Stimulated activated CD8-positive, alpha-beta memory T cell treated with anti-CD3 and anti-CD28 coated beads, Interleukin-2, amount 100 ng/mL, for 1 hour (primary cell): Measurements from ENCODE around the gene SLC7A6.

ENCODE experiments used
- DNase-seq, 2 donors: peaks; one replicate each; pipeline ENCODE4 v3.0.0-alpha.2; 2020; ENCODE audit warnings: low read depth in 2 of 2

The SLC7A6 gene

DNA sequence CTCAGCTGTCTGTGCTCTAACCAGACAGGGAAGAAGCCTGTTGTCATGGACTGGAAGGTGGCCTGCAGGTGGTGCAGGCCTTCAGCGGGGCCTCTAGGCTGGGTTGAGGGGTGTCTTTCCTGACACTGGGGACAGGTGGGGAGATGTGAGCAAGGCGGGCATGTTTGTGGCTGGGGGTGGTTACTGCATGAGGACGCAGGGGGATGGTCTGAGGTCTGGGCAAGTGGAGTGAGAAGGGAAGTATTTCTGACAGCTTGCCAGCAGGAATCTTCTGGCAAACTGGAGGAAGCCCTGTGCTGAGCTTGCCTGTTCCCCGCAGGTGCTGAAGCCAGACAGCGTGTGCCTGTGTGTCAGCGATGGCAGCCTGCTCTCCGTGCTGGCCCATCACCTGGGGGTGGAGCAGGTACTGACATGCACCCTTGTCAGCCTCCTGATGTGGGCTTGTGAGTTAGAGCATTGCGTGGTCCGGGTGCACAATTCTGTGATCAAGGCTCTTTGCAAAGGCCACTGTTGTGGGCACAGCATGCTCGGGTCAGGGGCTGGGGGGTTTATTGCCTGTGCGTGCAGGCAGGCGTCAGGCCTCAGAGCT is 82.7 kb downstream of the SLC7A6 start:
- DNase-seq = no peak

DNA sequence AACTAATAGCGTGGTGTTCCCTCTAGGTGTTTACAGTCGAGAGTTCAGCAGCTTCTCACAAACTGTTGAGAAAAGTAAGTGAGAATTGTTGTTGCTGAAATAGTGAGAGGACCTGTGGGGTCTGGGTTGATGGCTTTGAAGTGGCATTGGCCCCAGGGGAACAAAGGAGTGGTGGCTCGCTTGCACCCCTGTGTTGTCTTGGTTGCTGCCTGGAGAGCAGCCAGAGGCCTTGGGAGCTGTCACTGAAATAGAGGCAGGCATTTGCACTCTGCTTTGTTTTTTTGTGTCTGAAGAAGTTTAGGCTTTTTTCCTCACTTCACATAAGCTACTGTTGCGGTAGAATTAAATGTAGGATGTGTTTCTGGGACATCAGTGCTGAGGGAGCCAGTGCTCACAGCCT is 83.3 kb downstream of the SLC7A6 start:
- no peak for DNase-seq

DNA sequence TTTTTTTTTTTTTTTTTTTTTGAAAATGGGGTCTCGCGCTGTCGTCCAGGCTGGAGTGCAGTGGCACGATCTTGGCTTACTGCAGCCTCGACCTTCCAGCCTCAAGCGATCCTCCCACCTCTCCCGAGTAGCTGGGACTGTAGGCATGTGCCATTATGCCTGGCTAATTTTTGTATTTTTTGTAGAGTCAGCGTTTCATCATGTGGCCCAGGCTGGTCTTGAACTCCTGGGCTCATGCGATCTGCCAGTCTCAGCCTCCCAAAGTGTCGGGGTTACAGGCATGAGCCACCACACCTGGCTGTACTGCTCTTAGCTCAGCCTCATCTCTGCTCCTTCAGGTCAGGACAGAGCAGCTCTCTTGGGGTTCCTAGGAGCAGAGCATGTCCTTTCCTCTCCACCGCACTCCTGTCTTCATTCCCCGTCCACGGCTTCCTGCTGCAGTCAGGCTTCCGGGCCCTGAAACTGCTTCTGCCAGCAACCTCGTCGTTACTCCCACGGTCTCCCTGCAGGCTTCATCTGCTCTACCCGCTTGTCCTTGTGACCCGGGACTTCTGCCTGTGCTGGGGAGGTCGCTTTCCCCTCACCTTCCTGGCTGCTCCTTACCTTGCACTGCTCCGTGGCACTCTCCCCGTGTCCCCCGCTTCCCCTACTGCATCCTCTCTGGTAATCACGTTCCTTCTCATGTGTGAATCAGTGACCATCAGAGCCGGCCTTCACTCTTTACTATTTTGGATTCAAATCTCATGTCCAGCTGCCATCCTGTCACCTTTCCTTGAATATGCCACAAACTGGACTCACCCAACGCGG is 84.5 kb downstream of the SLC7A6 start:
- DNase-seq = no peak

DNA sequence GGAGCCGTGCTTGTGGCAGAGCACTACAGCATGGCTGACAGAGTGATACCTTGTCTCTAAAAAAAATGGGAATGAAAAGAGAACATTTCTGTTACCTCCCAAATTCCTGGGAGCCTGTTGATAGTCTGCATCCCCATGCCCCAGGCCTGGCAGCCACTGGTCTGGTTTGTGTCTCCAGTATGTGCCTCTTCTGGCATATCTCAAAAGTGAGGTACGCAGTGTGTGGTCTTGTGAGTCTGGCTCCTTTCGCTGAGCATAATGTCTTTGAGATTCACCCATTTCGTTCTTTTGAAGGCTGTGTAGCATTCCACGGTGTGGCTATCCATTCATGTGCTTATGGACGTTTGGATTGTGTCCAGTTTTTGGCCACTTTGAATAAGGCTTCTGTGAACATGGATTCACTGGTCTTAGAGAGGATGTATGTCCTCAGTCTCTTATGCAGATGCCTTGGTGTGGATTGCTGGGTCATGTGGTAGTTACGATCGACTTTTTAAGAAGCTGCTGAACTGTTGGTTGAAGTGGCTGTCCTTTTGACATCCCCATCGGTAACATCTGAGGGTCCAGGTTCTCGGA is 85.6 kb downstream of the SLC7A6 start:
- no peak for DNase-seq

DNA sequence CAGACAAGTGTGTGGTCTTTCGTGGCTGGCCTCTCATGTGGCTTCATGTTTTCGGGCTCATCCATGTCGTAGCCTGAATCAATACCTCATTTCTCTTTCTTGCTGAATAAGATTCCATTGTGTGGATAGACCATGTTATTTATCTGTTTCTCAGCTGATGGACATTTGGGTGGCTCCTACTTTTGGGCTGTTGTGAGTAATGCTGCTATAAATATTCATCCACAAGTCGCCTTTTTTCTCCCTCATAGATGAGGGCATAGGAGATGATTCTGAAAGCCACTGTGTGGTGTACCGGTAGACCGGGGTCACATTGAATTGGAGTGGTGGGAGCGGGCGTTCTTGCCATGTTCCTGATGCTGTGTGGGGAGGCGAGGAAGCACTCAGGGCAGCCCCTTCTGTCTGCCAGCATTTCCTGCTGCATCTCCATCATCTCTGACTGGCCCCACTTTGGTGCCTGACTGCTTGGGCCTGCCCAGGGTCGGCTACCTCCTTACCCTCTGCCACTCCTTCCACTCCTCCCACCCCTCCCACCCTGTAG is 86.6 kb downstream of the SLC7A6 start:
- no peak for DNase-seq
